NCI-H510A (cell line): Measurements from ENCODE around the gene CACTIN.
"Not testable (repeated sequence)": the region's sequence is repeated elsewhere in the genome, so short reads cannot be mapped to it uniquely, and the experiment has no call there.

ENCODE experiments used
- DNase-seq: peaks from one replicate; lab custom pipeline; 2025; lab: John Stamatoyannopoulos, UW

CACTIN gene

GRCh38 chr19:3626473-3627350 lies at the start of gene CACTIN:
TSS of gene CACTIN (minus strand) at chr19:3626790. CDS start at chr19:3626762, 28 bp downstream.
- DNase-seq, result peak; percentile 82

- DNase-seq, result no peak
Observed at GRCh38 chr19:3674784-3675543, 48.4 kb upstream of the CACTIN start.

DNA sequence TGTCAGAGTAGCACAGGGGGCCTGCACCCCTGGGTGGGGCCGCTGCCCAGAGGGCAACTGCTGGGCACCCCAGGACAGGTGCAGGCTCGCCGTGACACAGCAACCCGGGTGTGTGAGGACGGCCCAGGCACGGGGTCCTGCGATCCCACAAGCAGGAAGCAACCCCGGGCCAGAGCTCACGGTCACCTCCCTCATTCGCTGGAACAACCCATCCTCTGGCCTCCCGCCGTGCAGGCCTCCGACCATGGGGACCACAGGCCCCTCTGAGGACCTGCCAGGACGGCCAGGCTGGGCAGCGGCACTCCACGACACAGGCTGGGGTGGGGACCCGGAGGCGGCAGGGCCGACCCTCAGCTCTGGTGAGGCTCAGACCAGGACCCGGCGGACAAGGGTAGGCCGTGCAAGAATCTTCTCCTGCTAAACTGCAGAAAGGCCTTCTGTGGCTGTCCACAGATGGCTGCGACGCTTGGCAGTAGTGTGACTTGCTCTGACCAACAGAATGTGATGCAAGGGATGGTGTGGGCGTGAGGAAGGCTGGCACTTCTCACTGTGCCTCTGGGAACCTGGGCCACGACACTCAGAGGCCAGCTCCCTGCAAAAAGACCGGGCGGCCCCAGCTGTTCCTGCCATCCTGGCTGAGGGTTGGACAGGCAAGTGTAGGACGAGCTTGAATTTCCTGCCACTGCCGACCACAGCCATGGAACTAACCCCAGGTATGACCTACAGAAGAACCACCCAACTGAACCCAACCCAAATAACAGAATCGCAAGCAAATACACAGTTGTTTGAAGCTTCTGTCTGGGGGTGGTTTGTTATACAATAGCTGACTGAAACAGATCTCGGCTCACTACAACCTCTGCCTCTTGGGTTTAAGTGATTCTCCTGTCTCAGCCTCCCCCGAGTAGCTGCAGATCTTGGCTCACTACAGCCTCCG lies 47.2 kb upstream of the CACTIN start:
- DNase-seq, result no peak

GRCh38 chr19:3672993-3673392 lies 46.4 kb upstream of the CACTIN start:
- no peak for DNase-seq

DNA sequence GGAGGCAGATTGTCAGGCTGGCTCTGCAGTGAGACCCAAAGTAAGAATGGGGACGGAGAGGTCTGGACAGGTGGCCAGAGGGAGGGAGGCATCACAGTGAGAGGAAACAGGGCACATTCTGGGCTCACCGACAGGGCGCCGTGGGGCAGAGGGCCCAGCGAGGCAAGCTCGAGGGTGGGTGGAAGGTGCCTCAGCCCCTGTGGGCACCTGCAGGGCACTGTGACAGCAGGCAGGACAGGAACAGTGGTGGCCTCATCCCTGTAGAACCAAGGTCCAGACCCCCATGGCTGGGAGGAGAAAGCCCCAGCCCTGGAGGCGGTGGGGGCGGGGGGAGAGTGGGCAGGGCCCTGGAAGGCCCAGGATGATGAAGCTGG lies 46.0 kb upstream of the CACTIN start:
- no peak for DNase-seq

DNA sequence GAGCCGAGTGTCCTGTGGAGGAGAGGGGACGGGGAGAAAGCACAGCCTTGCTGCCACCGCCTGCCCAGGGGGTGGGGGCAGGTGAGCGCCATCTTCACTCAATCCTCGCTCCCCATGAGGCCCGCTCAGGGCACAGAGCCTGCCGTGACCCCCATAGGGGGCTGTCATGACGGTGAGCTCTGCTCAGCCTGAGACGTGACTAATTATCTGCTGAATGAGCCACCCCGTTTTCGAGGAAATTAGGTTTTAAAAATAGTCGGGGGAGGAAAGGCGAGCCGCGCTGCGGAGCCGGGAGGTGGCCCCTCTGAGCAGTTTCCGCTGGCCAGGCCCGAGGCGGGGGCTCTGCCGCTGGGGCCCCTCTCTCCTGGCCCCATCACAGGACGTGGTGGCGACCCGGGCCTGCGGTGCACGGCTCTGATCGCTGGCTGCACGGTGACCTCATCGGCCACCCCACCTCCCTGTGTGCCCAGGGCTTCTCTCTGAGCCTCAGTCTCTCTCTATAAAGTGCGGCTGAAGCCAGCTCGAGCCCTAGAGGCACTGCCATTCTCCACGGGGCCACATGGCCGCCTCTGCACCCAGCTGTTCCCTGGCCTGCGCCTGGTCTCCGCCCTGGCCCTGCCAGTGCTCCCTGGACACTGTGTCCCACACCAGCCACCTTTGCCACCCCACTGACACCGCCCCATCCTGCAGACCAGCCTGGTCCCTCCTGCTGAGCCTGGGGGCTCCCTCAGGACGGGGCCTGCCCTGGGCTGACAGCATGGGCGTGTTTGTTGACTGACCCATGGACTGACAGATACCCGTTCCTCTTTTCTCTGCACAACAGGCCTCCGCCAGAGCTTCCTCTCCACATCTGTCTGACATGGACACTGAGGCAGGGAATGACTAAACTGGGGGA lies 45.3 kb upstream of the CACTIN start:
- DNase-seq, result no peak

DNA sequence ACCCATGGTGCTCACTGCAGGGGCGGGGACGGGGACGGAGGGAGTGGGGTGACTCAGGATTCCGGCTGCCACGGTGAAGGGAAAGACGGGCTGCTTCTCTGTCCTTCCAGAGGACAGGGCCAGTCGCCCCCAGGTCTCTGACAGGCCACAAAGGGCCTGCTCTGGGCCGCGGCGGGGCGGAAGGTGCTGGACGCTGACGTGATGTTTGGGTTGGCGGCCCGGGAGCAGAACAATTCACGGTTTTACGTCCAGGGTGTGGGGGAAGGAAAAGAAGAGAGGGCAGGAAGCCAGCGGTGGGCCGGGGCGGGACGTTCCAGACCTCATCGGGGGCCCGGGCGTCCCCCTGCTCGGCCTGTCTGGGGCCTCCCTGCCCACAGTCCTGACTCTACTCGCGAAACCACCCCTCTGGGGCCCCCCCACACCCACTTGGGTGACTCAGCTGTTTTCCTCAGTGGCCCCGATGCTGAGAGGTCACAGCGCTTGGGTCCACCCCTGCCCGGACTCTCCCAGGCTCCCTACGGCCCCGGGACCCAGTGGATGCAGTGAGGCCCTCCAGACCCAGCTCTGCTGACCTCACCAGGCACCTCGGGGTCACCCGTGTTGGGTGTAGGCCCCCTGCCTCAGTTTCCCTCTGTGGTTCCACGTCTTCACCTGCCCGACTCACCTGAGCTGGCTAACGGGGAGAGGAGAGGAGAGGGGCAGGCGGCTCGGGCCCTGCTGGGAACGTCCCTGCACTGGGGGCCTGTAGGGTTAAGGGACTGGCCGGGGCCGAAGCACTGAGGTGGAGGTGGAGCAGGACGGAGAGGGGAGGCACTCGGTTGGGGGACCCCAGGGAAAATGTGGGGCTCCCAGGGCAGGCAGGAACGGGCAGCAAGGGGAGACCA lies 44.4 kb upstream of the CACTIN start:
- DNase-seq, result no peak

- no peak for DNase-seq
Observed at GRCh38 chr19:3669947-3670795, 43.6 kb upstream of the CACTIN start.

GRCh38 chr19:3669082-3669946 lies 42.7 kb upstream of the CACTIN start:
- DNase-seq, result no peak

GRCh38 chr19:3668331-3669081 lies 41.9 kb upstream of the CACTIN start:
- no peak for DNase-seq

GRCh38 chr19:3667766-3668165 lies 41.2 kb upstream of the CACTIN start:
- DNase-seq, result no peak

DNA sequence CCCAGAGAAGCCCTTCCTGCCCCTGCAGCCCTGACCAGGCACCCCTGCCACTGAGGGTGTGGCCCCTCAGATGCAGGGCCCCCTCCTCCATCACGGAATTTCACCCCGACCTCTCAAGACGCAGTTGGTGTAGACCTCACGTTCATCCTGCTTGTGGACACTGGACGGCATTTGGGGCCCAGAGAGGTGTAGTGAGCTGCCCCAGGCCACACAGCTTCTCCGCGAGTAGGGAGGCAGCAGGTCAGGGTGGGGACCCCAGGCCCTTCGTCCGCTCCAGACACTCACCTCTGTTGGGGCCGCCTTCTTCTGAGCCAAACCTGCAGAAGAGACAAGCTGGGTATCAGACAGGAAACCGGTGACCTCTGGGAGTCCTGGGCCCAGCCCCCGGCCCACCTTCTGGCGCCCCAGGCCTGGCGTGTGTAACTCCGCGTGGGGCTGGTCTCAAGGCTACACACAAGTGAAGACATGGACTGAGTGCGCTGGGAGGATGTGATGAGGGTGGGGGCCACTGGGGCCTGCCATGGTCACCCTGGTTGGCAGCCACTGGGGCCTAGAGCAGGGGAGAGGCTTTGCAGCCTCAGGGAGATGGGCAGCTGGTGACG lies 40.5 kb upstream of the CACTIN start:
- DNase-seq, result no peak

DNA sequence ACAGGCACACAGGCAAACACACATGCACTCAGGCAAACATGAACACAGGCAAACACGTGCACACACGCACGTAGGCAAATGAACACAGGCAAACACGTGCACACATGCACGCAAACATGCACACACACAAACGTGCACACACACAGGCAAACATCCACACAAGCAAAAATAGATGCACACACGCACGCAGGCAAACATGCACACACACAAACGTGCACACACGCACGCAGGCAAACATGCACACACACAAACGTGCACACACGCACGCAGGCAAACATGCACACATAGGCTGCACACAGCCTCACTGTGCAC lies 39.9 kb upstream of the CACTIN start:
- DNase-seq, result not testable (repeated sequence)

DNA sequence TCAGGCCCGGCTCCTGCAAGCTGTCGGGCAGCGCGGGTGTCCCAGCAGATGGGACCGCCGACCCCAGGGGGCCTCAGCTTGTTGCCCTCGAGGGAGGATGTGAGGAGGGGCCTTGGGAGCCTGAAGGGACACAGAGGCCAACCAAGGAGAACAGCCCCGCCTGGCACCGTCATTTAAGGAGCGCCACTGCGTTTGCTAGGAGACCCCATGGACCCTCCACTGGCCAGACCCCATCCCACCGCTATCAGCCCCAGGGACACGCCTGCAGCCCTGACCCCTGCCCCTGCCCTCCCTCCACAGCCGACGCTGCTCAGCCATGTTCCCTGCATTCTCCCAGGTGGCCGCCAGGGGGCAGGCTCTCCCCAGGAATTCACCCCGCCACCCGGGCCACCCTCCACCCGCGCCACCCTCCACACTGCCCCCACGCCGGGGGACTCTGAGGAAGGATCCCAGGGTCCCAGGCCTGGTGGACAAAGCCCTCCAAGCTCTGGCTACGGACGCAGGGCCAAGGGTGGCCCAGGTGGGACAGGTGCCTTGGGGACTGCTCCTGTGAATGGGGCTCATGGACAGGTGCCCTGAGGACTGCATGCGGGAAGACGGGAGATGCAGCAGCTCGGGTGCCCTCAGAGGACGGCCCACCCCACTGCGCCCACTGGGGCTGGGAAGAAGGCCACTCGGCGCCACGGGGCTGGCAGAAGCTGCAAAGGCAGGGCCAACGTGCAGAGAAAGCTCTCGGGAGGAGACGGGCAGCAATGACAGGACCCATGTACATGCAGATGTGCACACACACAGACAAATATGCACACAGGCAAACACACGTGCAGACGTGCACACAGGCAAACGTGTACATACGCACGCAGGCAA lies 39.3 kb upstream of the CACTIN start:
- DNase-seq, result no peak

DNA sequence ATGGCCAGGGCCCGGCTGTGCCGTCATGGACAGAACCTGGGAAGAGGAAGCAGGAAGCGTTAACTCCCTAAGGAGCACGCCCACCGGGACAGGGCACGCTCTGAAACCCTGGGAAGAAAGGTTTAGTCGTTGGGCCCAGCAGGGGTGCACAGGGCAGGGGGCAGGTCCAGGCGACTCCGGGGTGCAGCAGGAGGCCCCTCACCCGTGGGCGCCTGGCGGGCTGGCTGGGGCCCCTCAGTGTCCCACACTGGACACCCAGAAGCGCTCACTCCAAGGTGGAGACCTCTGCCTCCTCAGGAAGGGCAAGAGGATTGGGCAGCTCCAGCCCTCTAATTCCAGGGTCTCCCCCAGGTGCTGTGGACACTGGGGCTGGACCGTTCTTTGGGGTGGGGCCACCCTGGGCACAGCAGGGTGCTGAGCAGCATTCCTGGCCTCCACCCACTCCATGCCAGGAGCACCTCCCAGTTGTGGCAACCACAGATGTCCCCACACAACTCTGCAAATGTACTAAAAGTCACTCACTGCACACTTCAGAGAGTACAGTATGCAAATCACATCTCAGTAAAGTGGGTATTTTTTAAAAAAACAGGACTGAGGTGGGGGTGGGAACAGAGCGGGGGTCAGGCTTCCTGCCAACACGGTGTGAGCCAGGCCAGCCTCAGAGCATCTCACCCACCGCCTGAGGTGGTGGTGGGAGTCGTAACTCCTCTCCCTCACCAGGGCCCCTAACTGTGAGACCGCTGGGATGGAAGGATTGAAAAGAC lies 38.5 kb upstream of the CACTIN start:
- DNase-seq, result no peak
